ENCODE data around the gene ADGRA1.
"Not testable (repeated sequence)": the region's sequence is repeated elsewhere in the genome, so short reads cannot be mapped to it uniquely, and the experiment has no call there.

DNA sequence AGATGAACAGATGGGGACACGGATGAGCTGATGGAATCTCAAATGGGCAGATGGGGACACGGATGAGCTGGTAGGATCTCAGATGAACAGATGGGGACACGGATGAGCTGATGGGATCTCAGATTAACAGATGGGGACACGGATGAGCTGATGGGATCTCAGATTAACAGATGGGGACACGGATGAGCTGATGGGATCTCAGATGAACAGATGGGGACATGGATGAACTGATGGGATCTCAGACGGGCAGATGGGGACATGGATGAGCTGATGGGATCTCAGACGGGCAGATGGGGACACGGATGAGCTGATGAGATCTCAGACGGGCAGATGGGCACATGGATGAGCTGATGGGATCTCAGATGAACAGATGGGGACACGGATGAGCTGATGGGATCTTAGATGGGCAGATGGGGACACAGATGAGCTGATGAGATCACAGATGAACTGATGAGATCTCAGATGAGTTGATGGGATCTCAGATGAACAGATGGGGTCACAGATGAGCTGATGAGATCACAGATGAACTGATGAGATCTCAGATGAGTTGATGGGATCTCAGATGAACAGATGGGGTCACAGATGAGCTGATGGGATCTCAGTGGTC, 34.1 kb upstream of the ADGRA1 start:
- not testable (repeated sequence) for TF ChIP-seq EP300 (IDR thresholded peaks at IDR 0.05); REST (IDR thresholded peaks at IDR 0.05); POLR2A (IDR thresholded peaks at IDR 0.05; ENCODE audit: low read length)
